GM19397 (cell line): Measurements from ENCODE around the gene FRMPD2.
"Not testable (repeated sequence)": the region's sequence is repeated elsewhere in the genome, so short reads cannot be mapped to it uniquely, and the experiment has no call there.

ENCODE experiments used
- ATAC-seq: cut with Tn5 transposase; IDR thresholded peaks from one replicate; pipeline ENCODE4 v1.9.1; 2021; ENCODE audit warnings: mild to moderate bottlenecking, moderate library complexity; ENCODE audit not compliant: unreplicated experiment

FRMPD2 gene

GRCh38 chr10:48290286-48290685 lies 15.8 kb upstream of the FRMPD2 start:
- no peak for ATAC-seq

DNA sequence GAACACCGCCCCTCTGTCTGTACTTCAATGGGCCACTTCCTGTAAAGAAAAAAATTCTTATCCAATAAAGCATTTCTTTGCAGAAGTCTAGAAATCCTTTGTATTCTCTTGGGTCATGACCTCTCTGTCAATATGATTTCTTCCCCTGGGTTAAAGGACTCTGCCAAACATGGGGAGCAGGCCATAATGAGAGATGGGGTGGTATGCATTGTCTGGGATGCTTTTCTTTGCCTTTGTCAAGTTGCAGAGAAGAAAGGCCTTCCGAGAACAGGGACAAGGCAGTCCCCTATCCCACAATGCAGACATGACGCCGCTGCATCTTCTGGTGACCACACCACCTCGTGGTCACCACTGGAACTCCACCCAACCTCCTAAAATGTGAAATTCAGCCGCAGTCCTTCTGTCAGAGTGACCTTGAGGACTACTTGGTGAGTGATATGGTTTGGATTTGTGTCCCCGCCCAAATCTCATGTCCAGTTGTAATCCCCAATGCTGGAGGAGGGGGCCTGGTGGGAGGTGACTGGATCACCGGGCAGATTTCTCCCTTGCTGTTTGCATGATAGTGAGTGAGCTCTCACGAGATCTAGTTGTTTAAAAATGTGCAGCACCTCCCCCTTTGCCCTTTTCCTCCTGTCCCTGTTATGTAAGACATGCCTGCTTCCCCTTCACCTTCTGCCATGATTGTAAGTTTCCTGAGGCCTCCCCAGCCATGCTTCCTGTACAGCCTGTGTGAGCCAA lies 15.2 kb upstream of the FRMPD2 start:
- peak; percentile 42 for ATAC-seq

DNA sequence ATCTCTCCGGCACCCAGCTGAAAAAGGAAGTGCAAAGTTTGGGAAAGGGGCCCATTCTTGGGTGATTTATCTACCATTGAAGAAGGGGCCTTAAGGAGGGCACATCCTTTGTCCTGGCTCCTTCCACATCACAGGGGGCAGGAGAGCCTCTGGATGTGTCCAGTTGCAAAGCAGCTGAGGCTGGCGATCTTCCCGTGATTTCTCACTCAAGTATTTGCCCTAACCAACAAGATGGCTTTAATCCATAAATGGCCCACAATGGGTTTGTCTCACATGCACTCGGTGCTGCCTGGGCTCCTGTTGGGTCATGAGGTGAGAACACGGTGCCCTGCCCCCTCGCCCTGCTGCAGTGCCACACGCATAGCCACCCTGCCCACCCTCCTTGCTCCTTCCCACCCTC lies 14.2 kb upstream of the FRMPD2 start:
- ATAC-seq: no peak

GRCh38 chr10:48287417-48288391 lies 13.2 kb upstream of the FRMPD2 start:
- no peak for ATAC-seq

- ATAC-seq: no peak
Observed at GRCh38 chr10:48286356-48286755, 11.9 kb upstream of the FRMPD2 start.

- ATAC-seq: no peak
Observed at GRCh38 chr10:48285710-48286109, 11.2 kb upstream of the FRMPD2 start.

DNA sequence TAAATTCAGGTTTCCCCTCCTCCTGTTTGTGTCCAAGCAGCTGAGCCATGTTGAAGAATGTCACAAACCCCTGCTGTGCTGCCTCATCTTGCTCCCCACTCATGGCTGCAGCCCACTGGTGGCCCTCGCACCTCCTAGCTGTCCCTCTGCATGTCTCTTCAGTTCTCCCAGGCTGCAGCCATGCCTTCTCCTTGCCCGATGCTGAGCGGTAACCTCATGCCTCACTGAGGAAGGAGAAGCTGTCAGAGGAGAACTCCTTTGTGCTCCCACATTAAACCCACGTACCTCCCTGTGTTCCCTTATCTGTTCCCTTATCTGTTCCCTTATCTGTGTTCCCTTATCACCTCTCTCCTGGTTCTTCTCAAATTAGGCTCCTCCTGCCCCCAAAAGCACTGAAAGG lies 10.3 kb upstream of the FRMPD2 start:
- ATAC-seq: no peak

DNA sequence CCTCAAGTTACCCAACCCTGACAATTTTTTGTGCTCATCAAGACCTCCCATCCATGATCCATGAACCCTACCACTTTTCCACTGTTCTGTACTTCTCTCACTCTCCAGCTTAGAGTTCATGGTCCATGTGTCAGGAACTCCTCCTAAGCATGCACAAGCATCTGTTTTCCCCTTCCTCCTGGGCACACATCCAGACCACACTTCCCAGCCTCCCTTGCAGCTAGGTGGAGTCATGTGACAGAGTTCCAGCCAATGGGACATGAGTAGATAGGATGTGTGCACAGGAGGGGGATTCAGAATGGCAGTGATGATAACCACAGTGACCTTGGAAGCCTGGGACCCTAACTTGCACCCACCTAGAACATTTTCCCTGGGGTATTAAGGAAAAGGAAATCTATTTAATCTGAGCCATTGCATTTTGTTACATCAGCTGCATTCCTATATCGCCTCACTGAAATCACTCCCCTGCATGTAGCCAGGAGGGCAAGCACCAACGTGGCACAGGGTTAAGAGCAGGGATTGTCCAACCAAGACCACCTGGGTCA lies 9.6 kb upstream of the FRMPD2 start:
- ATAC-seq: no peak

DNA sequence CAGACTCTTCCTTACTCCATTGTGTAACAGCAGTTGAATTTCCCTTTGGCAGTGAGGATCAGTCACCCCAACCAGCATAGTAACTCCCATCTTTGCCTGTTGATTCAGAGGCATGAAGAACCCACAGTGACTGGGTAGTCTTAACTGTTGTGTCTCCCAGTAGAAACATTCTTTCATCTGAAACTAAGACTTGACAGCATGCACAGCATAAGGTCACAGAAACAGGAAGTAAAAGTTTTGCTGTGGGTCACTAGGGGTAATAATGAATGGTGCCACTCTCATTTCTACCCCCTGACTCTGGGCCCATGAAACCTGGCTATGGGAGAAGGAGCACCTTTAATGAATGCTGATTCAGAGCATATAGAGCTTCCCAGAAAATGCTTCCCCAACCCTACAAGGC lies 8.3 kb upstream of the FRMPD2 start:
- peak; percentile 51 for ATAC-seq

- not testable (repeated sequence) for ATAC-seq
Observed at GRCh38 chr10:48281697-48282096, 7.2 kb upstream of the FRMPD2 start.

DNA sequence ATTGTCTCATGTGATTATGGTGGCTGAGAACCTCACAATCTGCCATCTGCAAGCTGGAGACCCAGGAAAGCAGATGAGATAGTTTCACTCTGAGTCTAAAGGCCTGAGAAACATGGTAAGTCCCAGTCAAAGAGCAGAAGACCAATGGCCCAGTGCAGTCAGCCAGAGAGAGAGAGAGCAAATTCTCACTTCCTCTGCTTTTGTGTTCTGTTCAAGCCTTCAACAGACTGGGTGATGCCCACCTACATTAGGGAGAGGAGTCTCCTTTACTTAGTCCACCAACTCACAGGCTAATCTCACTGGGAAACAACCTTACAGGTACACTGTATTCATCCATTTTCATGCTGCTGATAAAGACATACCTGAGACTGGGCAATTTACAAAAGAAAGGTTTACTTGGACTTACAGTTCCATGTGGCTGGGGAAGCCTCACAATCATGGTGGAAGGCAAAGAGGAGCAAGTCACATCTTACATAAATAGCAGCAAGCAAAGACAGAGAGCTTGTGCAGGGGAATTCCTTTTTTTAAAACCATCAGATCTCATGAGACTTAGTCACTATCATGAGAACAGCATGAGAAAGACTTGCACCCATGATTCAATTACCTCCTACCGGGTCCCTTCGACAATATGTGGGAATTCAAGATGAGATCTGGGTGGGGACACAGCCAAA lies 4.7 kb upstream of the FRMPD2 start:
- peak; percentile 80 for ATAC-seq

DNA sequence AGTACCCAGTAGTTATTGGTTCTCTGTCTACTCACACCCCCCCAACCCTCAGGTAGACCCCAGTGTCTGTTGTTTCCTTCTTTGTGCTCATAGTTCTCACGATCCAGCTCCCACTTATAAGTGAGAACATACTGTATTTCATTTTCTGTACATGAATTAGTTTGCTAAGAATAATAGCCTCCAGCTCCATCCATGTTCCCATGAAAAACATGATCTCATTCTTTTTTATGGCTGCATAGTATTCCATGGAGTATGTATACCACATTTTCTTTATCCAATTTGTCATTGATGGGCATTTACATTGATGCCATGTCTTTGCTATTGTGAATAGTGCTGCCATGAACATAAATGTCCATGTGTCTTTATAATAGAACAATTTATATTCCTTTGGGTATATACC lies 2.6 kb upstream of the FRMPD2 start:
- ATAC-seq: no peak

- no peak for ATAC-seq
Observed at GRCh38 chr10:48273741-48274140, 755 bp downstream of the FRMPD2 start.

DNA sequence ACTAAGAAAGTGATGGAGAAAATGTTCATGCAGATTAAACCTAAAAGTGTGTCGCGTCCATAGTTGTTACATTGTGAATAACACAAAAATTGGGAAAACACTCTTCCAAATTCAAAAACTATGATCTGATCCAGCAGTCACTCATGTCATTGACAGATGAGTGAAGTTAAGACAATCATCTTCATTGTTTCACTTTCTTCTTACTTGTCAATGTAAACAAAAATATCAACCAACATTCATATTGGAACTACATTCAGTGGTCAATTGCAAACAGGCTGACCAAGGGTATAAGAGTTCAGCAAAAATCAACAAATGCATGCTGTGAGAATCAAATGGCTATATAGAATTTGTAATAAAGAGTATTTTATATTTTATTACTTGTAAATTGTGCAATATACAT lies 1.8 kb downstream of the FRMPD2 start:
- ATAC-seq: no peak

- no peak for ATAC-seq
Observed at GRCh38 chr10:48271047-48271730, 3.3 kb downstream of the FRMPD2 start.

- no peak for ATAC-seq
Observed at GRCh38 chr10:48266528-48266927, 8.0 kb downstream of the FRMPD2 start.

DNA sequence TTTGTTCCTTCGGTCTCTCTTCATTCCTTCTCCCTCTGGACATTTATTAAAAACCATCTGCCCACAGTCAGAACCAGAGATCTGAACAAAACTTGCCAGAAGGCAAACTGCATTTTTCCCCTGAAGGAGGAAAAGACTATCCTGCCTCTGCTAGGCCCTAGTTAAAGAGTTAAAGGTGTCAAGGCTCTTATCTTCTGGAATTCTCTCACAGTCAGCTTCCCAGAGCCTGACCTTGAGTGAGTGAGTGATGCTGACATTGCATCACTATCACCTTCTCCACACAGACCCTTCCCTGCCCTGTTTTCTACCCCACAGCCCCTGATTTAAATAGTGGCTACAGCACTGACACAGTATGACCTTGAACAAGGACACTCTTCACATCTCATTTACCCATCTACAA lies 16.4 kb downstream of the FRMPD2 start:
- ATAC-seq: no peak

GRCh38 chr10:48257407-48257961 lies 17.0 kb downstream of the FRMPD2 start:
- ATAC-seq: no peak

DNA sequence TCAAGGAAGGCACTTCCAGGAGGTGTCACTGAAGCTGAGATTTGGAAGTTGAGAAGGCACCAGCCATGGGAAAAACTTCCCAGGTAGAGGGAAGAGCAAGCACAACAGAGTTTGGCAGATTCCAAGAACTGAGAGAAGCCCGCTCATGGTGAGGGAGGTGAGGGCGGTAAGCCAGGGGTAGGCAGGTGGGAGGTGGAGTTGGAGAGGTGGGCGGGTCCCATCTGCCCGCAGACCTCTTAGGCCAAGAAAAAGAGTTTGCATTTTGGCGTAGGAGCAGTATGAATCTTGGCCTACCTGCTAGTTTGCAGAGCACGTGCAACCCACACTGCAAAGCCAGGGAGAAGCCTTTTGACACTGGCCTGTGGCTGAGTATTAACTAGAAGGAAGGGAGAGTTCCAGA lies 18.8 kb downstream of the FRMPD2 start:
- no peak for ATAC-seq

GRCh38 chr10:48254750-48255512 lies 19.6 kb downstream of the FRMPD2 start:
- no peak for ATAC-seq
